HG03139 (cell line): ENCODE results near the gene SCN4A.

ENCODE experiments used
- ATAC-seq: cut with Tn5 transposase; IDR thresholded peaks from one replicate; pipeline ENCODE4 v1.9.1; 2021; ENCODE audit not compliant: unreplicated experiment

SCN4A gene

DNA sequence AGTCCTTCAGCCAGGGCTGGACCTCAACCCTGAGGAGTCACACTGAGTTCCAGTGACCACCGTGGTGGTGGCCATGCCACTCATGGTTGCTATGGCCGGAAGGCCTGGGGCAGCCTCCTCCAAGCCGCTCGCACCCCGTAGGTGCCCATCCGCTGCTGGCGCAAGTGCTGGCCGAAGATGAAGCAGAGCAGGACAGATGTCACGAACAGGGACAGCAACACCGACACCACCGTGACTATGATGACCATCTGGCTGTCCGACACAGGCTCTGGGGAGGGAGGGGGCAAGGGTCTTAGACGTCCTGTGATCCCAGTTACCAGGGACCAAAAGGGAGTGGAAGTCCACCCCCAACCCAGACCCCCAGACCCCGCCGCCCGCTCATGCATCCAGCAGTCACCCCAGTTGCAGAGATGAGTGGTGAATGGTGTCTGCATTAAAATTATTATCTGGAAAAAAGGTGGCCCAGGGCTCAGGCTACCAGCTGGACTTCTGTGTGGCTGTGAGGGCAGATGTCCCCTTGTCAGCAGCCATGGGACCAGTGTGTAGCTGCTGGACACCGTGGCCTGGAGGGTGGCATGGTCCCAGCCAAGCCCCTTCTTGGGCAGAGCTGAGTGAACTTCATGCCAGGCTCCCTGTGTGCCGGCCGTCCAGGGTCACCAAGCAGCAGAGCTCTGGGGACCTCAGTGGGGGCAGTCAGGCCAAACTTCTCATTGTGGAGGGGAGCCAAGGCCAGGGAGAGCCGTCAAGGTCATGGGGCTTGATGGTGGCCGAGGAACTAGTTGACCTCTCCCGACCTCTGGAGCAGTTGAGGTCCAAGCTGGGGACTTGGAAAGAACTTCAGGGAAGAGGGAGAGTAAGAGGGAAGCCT lies 30.2 kb upstream of the SCN4A start:
- ATAC-seq: no peak

GRCh38 chr17:64001763-64002529 lies 29.2 kb upstream of the SCN4A start:
- no peak for ATAC-seq

DNA sequence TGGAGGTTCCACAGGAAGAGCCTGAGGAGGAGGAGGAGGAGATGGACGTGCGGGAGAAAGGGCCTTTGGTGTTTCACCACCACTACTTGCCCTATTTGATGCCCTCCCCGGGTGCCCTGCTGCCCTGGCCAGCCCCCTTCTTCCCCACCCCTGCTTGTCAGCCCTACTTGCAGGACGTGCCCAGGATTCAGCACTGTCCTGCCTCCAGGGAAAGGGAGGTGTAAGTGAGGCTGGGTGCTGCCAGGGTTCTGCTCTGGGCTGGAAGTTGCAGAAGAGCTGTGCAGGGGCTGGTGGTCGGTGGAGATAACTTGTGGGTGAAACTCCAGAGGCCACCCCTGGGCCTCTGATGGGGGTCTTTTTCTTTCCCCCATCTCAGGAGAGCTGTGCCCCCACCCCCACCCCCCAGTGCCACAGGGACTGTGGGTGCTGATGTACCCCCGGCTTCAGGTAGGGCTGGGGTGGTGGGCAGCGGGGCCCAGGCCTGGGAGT lies 28.4 kb upstream of the SCN4A start:
- ATAC-seq: no peak

GRCh38 chr17:63999680-64000531 lies 27.2 kb upstream of the SCN4A start:
- ATAC-seq: no peak

DNA sequence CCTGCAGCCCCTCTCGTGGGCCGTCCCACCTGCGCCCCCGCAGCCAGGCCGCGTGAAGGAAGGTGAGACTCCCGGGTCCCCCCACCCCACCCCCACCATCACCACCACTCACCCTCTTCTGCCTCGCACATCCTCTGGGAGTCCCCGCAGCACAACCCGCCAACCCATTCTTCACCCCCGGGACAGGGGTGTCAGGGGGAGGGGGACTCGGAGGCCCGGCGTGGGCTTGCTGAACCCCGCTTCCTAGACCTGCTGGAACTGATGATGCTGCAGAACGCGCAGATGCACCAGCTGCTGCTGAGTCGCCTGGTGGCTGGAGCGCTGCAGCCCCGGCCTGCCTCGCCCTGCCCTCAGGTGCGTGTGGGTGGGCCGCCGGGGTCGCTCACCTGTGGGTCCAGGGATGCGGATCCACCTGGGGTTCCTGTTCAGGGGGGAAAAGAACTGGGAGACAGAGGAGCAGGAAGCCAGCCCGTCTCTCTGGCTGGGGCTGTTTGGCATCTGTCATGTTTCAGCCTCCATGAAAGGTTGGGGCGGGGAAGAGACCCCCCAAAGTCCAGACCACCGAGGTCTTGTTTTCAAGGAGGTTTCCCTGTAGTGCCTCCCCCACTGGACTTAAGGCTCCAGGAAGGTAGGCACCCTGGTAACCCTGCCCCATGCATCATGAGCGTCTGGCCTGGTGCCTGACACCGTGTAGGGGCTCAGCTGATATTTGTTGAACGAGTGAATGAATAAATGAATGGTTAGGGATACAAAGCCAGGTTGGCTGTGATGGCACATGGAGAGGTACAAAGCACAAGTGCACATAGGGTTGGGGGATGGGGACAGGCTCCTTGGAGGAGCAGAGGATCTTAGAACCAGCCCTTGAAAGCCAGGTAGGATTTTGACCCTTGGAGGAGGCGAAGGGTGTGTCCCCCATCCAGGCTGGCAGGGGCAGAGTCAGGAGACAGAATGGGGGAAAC lies 26.3 kb upstream of the SCN4A start:
- ATAC-seq: no peak

DNA sequence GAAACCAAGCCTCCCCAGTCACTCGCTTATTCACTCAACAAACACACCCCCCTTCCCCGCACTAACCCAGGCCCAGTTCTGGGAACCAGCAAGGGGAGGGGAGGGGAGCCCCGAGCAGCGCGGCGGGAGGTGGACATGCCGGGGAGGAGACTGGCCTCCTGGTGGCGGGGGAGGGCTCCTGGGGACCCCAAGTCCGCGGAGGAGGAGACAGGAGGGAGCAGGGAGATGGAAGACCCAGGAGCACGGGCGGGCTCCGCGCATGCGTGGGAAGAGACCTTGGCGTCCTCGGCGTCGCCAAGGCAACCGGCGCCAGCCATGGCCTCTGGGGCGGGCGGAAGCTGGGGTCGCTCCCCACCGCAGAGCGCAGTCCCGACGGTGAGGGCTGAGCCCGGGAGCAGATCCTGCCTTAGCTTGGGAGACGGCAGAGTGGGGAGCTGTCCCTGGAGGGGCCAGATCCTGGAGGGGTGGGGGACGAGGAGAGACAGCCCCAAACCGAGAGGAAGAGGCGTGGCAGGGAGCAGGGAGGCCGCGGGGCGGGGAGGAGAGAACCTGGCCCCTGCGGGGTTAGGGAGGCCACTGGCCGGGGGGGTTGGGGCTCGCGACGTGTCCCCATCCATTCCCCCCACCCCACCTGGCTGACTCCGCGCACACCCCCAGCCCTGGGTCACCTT lies 25.5 kb upstream of the SCN4A start, which contains the start of gene PRR29:
TSS of gene PRR29 (plus strand) at position 302 of the 671 bp plus-strand sequence. CDS start at position 316, 14 bp downstream.
- ATAC-seq: no peak

DNA sequence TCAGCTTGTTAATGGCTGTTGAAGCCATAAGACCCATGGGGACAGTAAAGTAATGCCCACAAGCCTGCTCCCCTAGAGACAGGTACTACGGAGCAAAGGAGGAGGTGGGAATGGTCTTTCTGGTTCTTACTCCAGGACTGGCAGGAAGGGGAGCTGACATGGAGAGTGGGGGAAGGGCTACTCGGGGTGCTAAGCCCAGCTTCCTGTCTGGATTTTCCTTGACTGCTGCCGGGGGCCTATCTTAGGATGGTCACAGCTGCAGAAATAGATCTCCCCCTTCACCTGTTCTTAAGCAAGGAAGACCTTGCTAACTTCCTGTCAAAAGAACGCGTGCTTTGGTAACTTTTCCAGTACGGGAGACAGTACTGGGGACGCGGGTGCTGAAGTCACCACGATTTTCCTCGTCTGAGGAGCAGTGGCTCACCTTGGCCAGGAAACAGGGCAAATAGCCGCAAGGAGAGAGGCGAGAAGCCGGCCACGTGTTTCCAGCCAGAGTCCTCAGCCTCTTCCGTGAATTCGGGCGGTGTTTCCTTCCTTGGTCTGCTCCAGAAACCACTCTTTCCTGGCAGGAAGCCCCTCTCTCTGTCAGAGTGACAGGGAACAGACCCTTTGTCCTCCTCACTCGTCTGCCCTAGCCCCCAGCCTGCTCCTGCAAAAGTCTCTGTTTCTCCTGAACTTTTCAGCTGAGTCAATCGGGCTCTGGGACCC lies 24.8 kb upstream of the SCN4A start:
- no peak for ATAC-seq

DNA sequence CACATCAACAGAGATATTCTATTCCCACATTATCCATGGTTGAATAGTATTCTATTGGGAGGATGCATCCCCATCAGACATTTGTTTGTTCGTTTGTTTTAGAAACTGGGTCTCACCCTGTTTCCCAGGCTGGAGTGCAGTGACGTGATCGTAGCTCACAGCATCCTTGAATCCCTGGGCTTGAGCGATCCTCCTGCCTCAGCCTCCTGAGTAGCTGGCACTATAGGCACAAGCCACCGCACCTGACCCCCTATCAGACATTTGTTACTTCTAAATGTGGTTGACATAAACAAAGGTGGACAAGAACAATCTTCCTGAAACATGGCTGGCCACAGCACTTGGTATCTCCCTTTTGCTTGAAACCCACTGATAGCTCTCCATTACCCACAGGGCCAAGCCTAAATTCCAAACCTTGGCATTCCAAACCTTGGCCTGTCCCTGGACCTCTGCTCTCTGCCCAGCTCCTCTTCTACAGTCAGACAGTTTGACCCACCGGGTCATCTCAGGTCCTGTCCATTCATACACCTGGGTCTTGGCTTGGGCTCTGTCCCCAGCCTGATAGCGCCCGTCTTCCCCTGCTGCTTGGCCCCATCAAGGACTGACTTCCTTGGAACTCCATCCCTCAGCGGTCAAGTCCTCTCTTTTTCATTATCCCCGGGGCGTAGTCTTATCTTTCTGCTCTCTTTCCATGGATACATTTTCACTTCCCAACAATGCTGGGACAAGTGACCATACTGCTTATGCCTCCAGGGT lies 23.9 kb upstream of the SCN4A start:
- ATAC-seq: no peak

- ATAC-seq: no peak
Measured at GRCh38 chr17:63995626-63996025, 22.9 kb upstream of the SCN4A start.

DNA sequence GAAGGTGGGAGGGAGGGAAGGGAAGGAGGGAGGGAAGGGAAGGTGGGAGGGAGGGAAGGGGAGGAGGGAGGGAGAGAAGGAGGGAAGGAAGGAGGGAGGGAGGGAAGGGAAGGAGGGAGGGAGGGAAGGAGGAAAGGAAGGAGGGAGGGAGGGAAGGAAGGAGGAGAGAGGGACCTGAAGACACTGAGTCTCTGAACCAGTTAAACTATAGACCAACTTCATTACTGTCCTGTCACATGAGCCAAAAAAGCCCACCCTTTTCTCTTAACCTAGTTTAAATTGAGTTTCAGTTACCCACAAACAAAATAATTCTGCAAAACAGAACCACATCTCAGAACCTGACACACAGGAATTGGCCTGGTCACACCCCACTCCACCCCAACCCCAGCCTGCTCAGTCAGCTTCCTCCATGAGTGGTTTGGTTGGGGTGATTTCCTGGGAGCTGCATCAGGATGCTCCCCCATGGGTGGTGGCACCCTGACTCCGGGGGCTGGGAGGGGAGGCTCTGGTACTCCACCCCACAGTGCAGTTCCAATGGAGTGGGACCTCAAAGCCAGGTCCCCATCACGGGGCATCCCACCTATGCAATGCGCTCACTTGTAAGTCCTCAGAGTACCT lies 20.8 kb upstream of the SCN4A start:
- ATAC-seq: no peak

DNA sequence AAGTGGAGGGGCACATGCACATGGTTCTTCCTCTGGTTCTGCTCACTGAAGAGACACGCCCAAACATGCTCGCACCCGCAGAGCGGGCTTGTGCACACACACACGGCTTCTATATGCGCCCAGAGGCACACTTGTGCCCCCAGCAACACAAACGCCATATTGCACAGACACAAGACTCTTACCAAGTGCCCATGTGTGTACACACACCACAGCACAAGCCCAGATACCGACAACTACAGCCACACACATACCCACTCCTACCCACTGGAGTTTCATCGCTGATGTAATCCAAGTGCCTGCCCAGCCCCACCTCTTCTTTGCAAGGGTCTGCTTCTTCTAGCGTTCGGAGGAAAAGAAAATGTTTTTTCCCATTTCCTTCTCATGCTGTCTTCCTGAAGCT lies 18.9 kb upstream of the SCN4A start:
- no peak for ATAC-seq

GRCh38 chr17:63989622-63990345 lies 17.1 kb upstream of the SCN4A start:
- no peak for ATAC-seq

DNA sequence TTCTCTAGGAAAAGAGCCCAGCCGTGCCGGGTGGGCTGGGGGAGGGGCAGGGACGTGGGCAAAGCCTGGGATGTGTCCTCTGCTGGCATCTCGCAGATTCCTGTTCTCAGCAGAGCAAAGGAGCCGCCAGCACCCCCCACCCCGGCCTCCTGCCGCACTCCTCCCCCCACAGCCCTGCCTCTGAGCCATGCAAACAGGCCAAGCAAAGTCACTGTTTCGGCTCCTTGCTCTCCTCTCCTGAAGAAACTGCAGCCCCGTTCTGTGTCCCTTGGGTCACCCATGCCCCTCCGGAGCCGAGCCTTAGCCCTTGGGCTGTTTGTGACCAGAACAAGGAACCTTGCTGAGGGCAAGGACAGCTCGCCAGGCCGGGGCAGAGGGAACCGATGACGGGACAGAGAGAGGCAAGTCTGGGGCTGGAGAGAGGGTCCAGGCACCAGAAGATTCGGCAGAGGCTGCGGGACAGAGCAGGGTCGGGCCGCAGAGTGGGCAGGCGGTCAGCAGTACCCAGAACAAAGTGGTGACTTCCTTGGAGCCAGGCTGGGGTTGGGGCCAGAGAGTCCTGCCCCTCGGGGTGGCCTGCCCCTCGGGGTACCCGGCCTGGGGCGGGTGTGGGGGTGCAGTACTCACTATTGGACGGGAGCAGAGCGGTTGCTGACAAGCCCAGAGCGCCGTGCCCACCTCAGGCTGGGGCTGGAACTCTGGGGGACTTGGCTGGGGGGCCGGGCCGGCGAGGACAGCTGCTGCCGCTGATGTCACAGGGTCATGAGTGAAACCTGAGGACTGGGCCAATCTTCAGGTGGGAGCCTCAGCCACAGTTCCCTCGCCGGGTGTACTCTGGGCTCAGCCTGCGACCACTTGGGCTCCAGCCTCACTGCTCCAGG lies 16.3 kb upstream of the SCN4A start:
- ATAC-seq: no peak

- ATAC-seq: no peak
Measured at GRCh38 chr17:63988127-63988478, 15.4 kb upstream of the SCN4A start.

DNA sequence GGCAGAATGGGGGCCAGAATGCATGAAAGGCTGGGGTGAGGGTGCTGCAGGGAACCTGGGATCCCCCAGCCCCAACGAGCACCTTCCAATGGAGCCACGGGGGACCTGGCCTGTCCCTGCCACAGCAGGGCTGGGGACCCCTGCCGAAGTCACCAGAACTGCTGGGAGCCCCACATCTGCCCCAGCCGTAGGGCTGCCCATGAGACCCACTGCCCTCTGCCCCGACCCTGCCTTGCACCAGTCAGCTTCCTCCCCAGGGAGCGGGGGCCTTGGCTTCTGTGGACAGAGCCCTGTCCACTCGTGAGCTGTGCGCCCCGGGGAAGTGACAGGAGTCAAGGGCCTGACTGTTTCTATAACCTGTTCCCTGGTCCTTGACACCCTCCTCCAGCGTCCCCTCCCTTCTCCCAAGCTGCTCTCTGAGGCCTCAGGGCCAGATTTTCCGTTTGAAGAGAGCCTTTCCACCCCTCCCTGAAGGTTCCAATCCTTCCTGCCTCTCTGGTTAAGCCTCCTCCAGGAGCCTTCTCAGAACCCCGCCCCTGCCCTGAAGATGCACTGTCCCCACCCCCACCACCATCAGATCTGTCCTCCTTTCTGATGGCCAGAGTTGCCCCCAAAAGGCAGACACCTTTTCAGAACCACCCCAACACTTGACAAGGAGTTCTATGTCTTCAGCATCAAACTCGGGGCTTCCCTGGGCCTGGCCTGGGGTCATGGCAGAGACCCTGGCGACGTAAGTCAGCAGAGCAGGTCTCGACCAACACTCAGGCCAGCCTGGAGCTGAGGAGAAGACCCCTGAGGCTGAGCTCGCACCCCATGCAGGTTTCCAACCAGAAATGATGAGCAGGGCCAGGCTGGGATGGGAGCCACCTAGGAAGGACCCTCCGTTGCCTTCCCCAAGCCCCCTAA lies 14.8 kb upstream of the SCN4A start:
- ATAC-seq: no peak
